Measurements from ENCODE around the gene IL1RAPL2. TPM values are rescaled to one million over a fixed set of nuclear protein-coding genes. Genes with fewer than 3 reads are reported as not detected.
"Not testable (repeated sequence)": the region's sequence is repeated elsewhere in the genome, so short reads cannot be mapped to it uniquely, and the experiment has no call there.

IL1RAPL2 gene
- total RNA-seq, 1 donor from 2014 or later: 0.58 TPM

DNA sequence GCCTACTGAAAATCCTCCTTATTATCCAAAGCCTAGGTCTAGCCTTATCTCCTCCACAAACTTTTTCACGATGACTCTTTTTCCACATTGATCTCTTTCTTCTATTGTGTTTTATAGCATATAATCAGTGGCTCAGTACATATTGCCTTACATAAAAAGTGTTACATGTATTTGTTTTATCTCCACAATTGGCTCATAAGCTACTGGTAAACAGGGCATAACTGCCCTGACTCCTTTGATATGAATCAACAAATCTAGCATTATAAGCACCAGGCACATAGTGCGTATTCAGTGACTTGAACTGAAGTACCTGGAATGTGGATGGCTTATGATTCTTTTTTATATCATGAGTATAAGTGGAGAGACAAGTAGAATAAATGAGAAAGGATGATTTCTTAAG lies 447.7 kb downstream of the IL1RAPL2 start:
- H3K36me3 Mint-ChIP-seq (ENCODE audit: low read depth): no peaks in the 10 kb centered on the region
- no peak for DNase-seq (ENCODE audit: low read depth, low spot score)
- no peaks in the 10 kb centered on the region for H3K4me1 Mint-ChIP-seq
- peaks cover 3% of the 10 kb centered on the region for H3K27me3 Mint-ChIP-seq (ENCODE audit: low read depth)
- TF ChIP-seq, protein P1, sequence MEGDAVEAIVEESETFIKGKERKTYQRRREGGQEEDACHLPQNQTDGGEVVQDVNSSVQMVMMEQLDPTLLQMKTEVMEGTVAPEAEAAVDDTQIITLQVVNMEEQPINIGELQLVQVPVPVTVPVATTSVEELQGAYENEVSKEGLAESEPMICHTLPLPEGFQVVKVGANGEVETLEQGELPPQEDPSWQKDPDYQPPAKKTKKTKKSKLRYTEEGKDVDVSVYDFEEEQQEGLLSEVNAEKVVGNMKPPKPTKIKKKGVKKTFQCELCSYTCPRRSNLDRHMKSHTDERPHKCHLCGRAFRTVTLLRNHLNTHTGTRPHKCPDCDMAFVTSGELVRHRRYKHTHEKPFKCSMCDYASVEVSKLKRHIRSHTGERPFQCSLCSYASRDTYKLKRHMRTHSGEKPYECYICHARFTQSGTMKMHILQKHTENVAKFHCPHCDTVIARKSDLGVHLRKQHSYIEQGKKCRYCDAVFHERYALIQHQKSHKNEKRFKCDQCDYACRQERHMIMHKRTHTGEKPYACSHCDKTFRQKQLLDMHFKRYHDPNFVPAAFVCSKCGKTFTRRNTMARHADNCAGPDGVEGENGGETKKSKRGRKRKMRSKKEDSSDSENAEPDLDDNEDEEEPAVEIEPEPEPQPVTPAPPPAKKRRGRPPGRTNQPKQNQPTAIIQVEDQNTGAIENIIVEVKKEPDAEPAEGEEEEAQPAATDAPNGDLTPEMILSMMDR (conservative IDR thresholded peaks at IDR 0.05): no peak
- H3K4me3 Mint-ChIP-seq: no peak overlapping the region
- H3K9me3 Mint-ChIP-seq: peaks cover 5% of the 10 kb centered on the region
- H3K27ac Mint-ChIP-seq (ENCODE audit: unreplicated experiment): no peak overlapping the region

DNA sequence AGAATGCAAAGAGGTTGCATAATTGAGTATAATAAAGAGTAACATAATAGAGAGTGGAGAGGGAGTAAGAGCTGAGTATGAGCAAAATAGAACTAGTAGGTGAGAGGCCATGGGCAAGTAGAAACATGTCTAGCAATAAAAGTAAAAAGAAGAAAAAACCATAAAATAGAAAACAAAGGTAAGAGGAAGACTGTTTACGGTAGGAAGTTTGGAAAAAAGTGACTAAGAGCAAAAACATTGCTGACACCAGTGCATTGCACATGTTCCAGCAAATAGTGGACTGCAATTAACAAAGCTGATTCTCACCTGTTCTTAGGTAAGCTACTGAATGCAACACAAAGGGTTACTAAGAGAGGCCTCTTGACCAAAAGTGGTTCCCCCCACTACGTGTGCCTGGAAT lies 451.6 kb downstream of the IL1RAPL2 start:
- DNase-seq (ENCODE audit: low read depth, low spot score): no peak
- no peak overlapping the region for H3K27ac Mint-ChIP-seq (ENCODE audit: unreplicated experiment)
- TF ChIP-seq, protein P1 (conservative IDR thresholded peaks at IDR 0.05): no peak
- no peak overlapping the region for H3K4me3 Mint-ChIP-seq
- H3K4me1 Mint-ChIP-seq: no peaks in the 10 kb centered on the region
- H3K36me3 Mint-ChIP-seq (ENCODE audit: low read depth): no peaks in the 10 kb centered on the region
- peaks cover 3% of the 10 kb centered on the region for H3K27me3 Mint-ChIP-seq (ENCODE audit: low read depth)
- peaks cover 2% of the 10 kb centered on the region for H3K9me3 Mint-ChIP-seq

DNA sequence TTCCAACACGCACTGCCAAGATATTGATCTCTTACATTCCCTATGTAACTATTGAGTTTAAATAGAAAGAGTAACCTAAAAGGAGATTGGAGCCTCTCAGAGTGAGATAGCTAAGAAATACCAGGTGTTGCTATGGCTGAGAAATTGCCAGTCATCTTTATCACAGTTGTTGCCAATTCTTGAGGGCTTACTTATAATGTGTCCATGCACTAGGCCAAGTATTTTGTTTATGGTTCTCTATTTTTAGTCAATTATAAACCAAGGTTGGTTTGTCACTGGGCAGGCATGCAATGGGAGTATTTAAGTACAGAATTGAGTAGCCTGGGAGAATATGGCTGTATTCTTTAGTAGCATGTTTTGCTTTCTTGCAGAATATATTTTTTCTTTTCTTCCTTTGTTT lies 452.9 kb downstream of the IL1RAPL2 start:
- peaks cover 3% of the 10 kb centered on the region for H3K27me3 Mint-ChIP-seq (ENCODE audit: low read depth)
- no peak for DNase-seq (ENCODE audit: low read depth, low spot score)
- no peak overlapping the region for H3K27ac Mint-ChIP-seq (ENCODE audit: unreplicated experiment)
- H3K4me3 Mint-ChIP-seq: no peak overlapping the region
- no peaks in the 10 kb centered on the region for H3K4me1 Mint-ChIP-seq
- TF ChIP-seq, protein P1 (conservative IDR thresholded peaks at IDR 0.05): no peak
- peaks cover 2% of the 10 kb centered on the region for H3K9me3 Mint-ChIP-seq
- no peaks in the 10 kb centered on the region for H3K36me3 Mint-ChIP-seq (ENCODE audit: low read depth)

DNA sequence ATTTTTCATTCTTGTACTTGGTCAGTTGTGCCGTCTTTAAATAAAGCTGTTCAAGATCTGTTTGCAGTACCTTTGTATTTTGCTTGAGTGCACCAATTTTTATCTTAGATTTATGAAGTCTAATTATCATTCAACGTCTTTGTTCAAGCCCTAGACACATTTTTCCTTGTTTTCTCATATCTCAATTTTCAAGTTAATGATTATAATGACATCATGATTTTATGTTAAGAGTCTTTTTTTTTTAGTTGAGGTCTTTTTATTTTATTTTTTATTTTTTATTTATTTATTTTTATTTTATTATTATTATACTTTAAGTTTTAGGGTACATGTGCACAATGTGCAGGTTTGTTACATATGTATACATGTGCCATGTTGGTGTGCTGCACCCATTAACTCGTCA lies 463.0 kb downstream of the IL1RAPL2 start:
- not testable (repeated sequence) for DNase-seq (ENCODE audit: low read depth, low spot score); H3K36me3 Mint-ChIP-seq (ENCODE audit: low read depth); H3K4me3 Mint-ChIP-seq; H3K27ac Mint-ChIP-seq (ENCODE audit: unreplicated experiment); H3K27me3 Mint-ChIP-seq (ENCODE audit: low read depth); H3K4me1 Mint-ChIP-seq
- H3K9me3 Mint-ChIP-seq: peaks cover 15% of the 10 kb centered on the region

DNA sequence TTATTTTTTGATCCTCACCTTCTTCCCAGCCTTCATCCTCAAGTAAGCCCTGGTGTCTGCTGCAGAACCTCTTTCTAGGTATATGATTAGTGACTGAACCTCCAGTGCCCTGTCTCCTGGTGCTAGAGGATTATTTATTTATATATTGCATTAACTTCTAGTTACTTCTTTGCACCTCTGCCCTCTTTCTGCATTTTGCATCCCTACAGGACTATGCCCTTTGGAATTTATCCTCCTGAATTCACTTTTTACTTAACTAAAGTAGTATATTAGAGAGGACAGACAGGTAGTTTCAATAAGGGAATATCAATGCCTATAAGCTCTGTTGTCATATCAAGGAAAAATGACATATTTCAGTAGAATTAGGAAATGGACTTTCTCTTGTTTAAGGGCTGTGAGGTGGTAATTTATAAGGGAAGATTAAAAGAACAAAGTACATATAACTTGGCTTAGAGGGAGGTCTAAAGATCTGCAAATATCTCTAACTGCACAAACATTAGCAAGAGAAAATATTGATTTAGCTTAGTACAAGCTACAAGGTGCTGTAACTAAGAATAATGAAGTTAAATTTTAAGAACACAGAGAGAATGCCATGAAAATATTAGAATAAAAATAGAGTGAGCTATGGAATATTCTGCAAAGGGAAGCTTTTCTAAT lies 472.8 kb downstream of the IL1RAPL2 start:
- Mint-ChIP-seq H3K27me3 (ENCODE audit: low read depth) (no peaks in the 10 kb centered on the region), H3K9me3 (peaks cover 3% of the 10 kb centered on the region), H3K27ac (ENCODE audit: unreplicated experiment) (no peak overlapping the region), H3K4me3 (no peak overlapping the region), H3K4me1 (no peaks in the 10 kb centered on the region), H3K36me3 (ENCODE audit: low read depth) (no peaks in the 10 kb centered on the region)
- TF ChIP-seq, protein P1 (conservative IDR thresholded peaks at IDR 0.05): no peak
- no peak for DNase-seq (ENCODE audit: low read depth, low spot score)

DNA sequence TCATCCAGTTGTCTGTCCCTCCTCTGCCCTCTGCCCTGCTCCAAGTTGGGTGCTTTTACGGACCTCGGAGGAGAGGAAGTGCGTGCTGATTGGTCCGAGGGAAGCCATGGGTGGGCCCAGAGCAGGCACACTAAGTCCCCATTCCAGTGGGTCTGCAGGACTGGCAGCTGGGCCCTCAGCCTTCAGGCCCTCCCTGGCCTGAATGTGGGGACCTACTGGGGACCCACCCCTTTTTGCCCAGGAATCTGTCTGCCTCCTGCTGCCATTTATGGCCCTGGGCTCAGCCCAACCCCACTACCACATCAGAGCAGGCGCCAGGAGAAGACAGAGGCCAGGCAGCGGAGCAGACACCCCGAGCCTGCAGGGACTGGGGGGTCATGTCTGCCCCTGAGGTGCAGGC lies 484.9 kb downstream of the IL1RAPL2 start:
- Mint-ChIP-seq H3K27ac (ENCODE audit: unreplicated experiment) (no peak overlapping the region), H3K4me1 (no peaks in the 10 kb centered on the region), H3K4me3 (no peak overlapping the region), H3K27me3 (ENCODE audit: low read depth) (peaks cover 2% of the 10 kb centered on the region), H3K9me3 (no peaks in the 10 kb centered on the region), H3K36me3 (ENCODE audit: low read depth) (no peaks in the 10 kb centered on the region)
- no peak for DNase-seq (ENCODE audit: low read depth, low spot score)
- TF ChIP-seq, protein P1 (conservative IDR thresholded peaks at IDR 0.05): no peak
